ENCODE data around the gene MAPK13.

MAPK13 gene

DNA sequence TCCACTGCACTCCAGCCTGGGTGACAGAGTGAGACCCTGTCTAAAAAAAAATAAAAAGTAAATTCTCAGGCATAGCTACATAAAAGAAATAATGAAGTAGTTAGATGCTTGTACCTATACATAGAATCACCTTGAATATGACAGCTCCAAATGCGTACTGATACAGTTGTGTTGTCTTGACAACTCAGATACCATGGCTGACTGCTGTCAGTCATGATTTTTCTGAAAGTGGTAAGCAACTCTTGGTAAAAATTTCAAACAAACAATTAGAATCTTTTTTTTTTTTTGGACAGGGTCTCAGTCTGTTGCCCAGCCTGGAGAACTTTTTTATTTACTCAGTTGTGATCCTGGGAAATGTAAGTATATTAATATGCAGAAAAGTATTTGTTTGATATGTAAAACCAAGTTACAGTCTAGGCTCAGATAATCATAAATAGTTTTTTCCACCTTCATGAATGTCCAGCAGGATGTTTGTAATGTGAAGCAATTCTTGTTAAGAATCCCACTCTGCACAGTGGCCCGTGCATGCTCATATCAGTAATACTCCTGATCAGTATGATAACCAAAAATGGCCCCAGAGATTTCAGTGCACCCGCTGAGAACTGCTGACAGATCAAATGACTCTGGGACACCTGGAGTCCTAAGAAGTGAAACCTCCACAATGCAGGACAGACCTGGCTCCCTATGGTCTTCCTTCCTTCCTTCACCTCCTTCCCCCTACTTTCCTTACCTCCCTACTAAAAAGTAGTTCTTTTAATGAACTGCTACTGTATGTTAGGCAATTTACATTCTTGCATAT lies 14.0 kb upstream of the MAPK13 start:
- Histone ChIP-seq H3K9ac (ENCODE audit: low read length) (no peak overlapping the region), H3K4me3 (ENCODE audit: low read length) (no peak overlapping the region), H3K36me3 (ENCODE audit: control insufficient read depth, low read depth, low read length) (no peaks in the 10 kb centered on the region), H3K9me3 (ENCODE audit: control insufficient read depth, low read depth, low read length) (no peaks in the 10 kb centered on the region), H3K4me1 (ENCODE audit: control insufficient read depth, low read depth, low read length) (peaks cover 4% of the 10 kb centered on the region), H3K27me3 (ENCODE audit: control insufficient read depth, insufficient read depth, low read length) (no peaks in the 10 kb centered on the region), H3K27ac (ENCODE audit: low read length) (no peak overlapping the region)

DNA sequence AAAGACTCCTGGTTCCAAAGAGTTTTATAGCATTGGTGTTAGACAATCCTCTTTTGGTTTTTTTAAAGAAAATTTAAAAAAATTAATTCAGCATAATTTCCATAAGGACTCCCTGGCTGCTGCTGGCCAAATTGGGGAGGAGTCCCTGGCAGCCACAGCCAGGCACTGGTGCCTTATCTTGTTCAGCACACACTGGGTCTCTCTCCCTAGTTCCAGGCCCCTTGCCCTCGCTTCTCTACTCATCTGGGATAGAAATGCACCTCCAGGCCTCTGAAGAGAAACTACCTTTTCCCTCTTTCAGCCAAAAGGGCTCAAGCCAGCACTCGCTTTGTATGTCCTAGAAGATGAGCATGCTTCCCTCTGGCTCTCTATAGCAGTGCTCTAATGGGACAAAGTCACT lies 13.4 kb upstream of the MAPK13 start:
- no peak overlapping the region for H3K27ac ChIP-seq (ENCODE audit: low read length)
- H3K9ac ChIP-seq (ENCODE audit: low read length): no peak overlapping the region
- H3K9me3 ChIP-seq (ENCODE audit: control insufficient read depth, low read depth, low read length): no peaks in the 10 kb centered on the region
- H3K4me1 ChIP-seq (ENCODE audit: control insufficient read depth, low read depth, low read length): peaks cover 4% of the 10 kb centered on the region
- H3K4me3 ChIP-seq (ENCODE audit: low read length): no peak overlapping the region
- no peaks in the 10 kb centered on the region for H3K27me3 ChIP-seq (ENCODE audit: control insufficient read depth, insufficient read depth, low read length)
- no peaks in the 10 kb centered on the region for H3K36me3 ChIP-seq (ENCODE audit: control insufficient read depth, low read depth, low read length)

GRCh38 chr6:36117658-36118549 lies 12.4 kb upstream of the MAPK13 start:
- Histone ChIP-seq H3K9me3 (ENCODE audit: control insufficient read depth, low read depth, low read length) (no peaks in the 10 kb centered on the region), H3K4me3 (ENCODE audit: low read length) (no peak overlapping the region), H3K27me3 (ENCODE audit: control insufficient read depth, insufficient read depth, low read length) (no peaks in the 10 kb centered on the region), H3K9ac (ENCODE audit: low read length) (no peak overlapping the region), H3K4me1 (ENCODE audit: control insufficient read depth, low read depth, low read length) (peaks cover 4% of the 10 kb centered on the region), H3K36me3 (ENCODE audit: control insufficient read depth, low read depth, low read length) (no peaks in the 10 kb centered on the region), H3K27ac (ENCODE audit: low read length) (no peak overlapping the region)

GRCh38 chr6:36118550-36119107 lies 11.7 kb upstream of the MAPK13 start:
- no peak overlapping the region for H3K27ac ChIP-seq (ENCODE audit: low read length)
- no peaks in the 10 kb centered on the region for H3K27me3 ChIP-seq (ENCODE audit: control insufficient read depth, insufficient read depth, low read length)
- no peaks in the 10 kb centered on the region for H3K36me3 ChIP-seq (ENCODE audit: control insufficient read depth, low read depth, low read length)
- peaks cover 4% of the 10 kb centered on the region for H3K4me1 ChIP-seq (ENCODE audit: control insufficient read depth, low read depth, low read length)
- H3K9me3 ChIP-seq (ENCODE audit: control insufficient read depth, low read depth, low read length): no peaks in the 10 kb centered on the region
- no peak overlapping the region for H3K9ac ChIP-seq (ENCODE audit: low read length)
- no peak overlapping the region for H3K4me3 ChIP-seq (ENCODE audit: low read length)

DNA sequence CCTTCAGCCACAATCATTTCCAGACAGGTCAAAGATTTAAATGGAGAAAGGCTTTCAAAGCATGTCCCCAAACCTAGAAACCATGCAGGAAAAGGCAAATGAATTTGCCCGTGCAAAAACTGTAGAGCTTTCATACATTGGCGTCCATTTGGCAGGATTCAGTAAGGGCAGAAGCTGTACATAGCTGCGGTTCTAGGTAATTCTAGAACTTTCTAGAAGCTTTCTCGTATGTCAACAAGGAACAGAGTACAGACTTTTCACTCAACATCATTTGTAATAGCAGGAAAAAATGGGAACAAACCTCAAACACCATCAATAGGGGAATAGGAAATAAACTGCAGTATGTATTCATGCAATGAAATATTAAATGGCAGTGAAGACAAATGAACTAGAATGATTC lies 11.1 kb upstream of the MAPK13 start:
- Histone ChIP-seq H3K27me3 (ENCODE audit: control insufficient read depth, insufficient read depth, low read length) (no peaks in the 10 kb centered on the region), H3K27ac (ENCODE audit: low read length) (no peak overlapping the region), H3K4me1 (ENCODE audit: control insufficient read depth, low read depth, low read length) (peaks cover 4% of the 10 kb centered on the region), H3K9me3 (ENCODE audit: control insufficient read depth, low read depth, low read length) (no peaks in the 10 kb centered on the region), H3K9ac (ENCODE audit: low read length) (no peak overlapping the region), H3K4me3 (ENCODE audit: low read length) (no peak overlapping the region), H3K36me3 (ENCODE audit: control insufficient read depth, low read depth, low read length) (no peaks in the 10 kb centered on the region)

DNA sequence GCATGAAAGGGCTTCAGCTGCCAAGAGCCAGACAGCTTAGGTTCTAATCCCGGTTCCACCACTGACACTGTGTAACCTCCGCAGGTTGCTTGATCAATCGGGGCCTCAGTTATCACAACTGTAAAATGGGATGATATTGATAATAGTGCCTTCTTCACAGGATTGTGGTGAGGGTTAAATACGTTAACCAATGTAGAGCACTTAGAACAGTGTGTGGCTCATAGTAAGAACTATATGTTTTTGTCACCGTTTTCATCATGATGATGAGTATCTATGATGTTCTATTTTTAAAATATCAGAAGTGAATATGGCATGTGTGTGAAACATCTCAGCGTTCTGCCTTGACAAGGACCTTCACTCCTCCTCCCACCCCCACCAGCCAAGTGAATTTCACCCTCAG lies 10.3 kb upstream of the MAPK13 start:
- Histone ChIP-seq H3K9me3 (ENCODE audit: control insufficient read depth, low read depth, low read length) (no peaks in the 10 kb centered on the region), H3K4me3 (ENCODE audit: low read length) (no peak overlapping the region), H3K9ac (ENCODE audit: low read length) (no peak overlapping the region), H3K36me3 (ENCODE audit: control insufficient read depth, low read depth, low read length) (no peaks in the 10 kb centered on the region), H3K27ac (ENCODE audit: low read length) (no peak overlapping the region), H3K4me1 (ENCODE audit: control insufficient read depth, low read depth, low read length) (peaks cover 4% of the 10 kb centered on the region), H3K27me3 (ENCODE audit: control insufficient read depth, insufficient read depth, low read length) (no peaks in the 10 kb centered on the region)

- no peaks in the 10 kb centered on the region for H3K9me3 ChIP-seq (ENCODE audit: control insufficient read depth, low read depth, low read length)
- H3K4me1 ChIP-seq (ENCODE audit: control insufficient read depth, low read depth, low read length): peaks cover 4% of the 10 kb centered on the region
- no peak overlapping the region for H3K4me3 ChIP-seq (ENCODE audit: low read length)
- no peak overlapping the region for H3K27ac ChIP-seq (ENCODE audit: low read length)
- no peaks in the 10 kb centered on the region for H3K36me3 ChIP-seq (ENCODE audit: control insufficient read depth, low read depth, low read length)
- H3K27me3 ChIP-seq (ENCODE audit: control insufficient read depth, insufficient read depth, low read length): no peaks in the 10 kb centered on the region
- H3K9ac ChIP-seq (ENCODE audit: low read length): no peak overlapping the region
Measured at GRCh38 chr6:36120539-36120938, 9.8 kb upstream of the MAPK13 start.

DNA sequence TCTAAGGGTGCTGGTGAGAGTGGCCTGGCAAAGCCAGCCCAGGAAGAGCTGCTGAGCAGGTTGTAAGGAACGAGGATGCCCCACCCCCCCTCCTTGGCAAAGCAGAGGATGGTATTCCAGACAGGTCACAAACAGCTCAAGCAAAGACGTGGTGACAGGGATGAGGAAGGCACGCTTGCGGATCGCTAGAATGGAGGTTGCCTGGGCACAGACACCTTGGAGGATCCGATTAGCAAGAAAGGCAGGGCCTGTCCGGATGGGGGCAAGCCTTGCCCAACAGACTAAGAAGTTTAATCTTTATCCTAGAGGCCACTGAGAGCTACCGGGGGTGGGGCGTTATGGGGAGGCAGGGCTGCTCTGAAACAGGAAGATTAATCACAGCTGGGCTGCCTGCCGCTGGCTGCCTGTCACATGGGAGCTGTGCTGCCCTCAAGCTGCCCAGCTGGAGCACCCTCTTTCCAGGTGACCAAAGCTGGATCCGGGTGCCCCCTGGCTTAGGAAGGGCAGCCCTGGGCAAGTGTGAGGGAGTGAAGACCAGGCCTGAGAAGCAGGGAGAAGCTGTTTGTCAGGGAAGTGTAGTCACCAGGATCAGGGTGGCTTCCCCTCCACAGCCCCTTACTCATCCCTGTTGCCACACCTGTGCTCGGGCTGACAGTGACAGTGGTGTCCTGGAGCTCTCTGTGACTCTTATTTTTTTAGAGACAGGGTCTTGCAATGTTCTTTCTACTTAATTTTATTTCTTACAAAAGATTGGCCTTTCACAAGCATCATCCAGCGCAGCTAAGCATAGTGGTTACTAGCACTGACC lies 9.1 kb upstream of the MAPK13 start:
- H3K27ac ChIP-seq (ENCODE audit: low read length): no peak overlapping the region
- H3K4me3 ChIP-seq (ENCODE audit: low read length): no peak overlapping the region
- H3K9me3 ChIP-seq (ENCODE audit: control insufficient read depth, low read depth, low read length): no peaks in the 10 kb centered on the region
- no peaks in the 10 kb centered on the region for H3K27me3 ChIP-seq (ENCODE audit: control insufficient read depth, insufficient read depth, low read length)
- no peak overlapping the region for H3K9ac ChIP-seq (ENCODE audit: low read length)
- H3K4me1 ChIP-seq (ENCODE audit: control insufficient read depth, low read depth, low read length): peaks cover 3% of the 10 kb centered on the region
- H3K36me3 ChIP-seq (ENCODE audit: control insufficient read depth, low read depth, low read length): no peaks in the 10 kb centered on the region

DNA sequence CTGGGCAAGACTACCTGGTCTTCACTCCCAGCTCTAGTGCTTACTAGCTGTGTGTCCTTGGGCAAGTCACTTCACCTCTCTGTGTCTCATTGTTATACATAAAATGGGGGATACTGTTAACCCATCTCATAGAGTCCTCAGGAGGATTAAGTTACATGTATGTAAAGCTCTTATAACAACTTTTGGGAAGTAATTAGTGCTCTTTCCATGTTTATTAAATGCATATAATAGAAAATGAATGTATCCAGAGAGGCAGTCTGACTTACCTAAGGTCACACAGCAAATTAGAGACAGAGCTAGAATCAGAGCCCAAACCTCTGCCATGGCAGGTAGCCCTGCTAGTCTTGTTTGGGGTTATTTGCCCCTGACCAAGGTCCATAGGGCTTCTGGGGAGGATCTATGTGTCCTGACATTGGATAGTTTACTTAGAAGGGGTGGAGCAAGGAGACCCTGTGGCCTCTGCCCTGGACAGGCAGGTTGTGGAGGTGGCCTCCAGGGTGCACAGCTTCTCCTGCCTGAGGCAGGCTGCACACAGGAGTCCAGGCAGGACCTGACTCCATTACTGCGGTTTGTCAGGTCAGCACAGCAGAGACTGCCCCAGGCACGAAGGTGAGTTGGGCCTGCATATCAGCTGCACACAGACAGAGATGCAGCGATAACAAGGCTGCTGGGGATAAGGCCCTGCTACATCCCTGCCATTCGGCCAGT lies 8.4 kb upstream of the MAPK13 start:
- Histone ChIP-seq H3K36me3 (ENCODE audit: control insufficient read depth, low read depth, low read length) (no peaks in the 10 kb centered on the region), H3K27ac (ENCODE audit: low read length) (no peak overlapping the region)

DNA sequence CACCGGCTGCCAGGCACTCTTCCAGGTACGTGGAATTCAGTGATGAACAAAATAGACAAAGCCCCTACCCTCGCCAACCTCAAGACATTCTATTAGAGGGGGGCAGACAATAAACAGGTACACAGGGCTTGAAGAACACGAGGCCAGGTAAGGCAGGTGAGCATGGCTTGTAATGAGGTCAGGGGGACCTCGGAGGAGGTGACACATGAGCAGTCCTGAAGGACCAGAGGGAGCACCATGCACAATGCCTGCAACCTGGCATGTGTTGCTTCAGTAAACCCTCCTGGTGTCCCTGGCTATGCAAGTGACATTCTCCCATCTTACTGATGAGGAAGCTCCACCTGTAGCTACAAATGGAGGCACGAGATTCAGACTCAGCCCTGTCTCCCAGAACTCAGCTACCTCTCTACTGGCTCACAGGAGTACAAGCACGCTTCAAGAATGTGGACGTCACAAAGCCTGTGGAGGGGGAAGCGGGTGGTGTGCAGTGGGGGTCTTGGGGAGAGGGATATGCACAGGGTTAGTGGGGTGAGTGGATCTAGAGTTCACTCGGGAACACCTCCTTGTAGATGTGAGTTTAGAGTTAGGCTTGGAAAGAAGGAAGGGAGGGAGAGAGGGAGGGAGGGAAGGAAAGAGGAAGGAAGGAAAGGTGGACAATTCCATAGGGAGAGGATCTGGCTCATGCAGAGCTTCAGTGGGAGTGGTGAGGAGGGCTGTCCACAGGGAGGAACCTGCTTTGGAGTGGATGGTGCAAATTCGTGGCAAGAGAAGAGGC lies 7.6 kb upstream of the MAPK13 start:
- Histone ChIP-seq H3K27ac (ENCODE audit: low read length) (no peak overlapping the region), H3K9me3 (ENCODE audit: control insufficient read depth, low read depth, low read length) (no peaks in the 10 kb centered on the region), H3K36me3 (ENCODE audit: control insufficient read depth, low read depth, low read length) (no peaks in the 10 kb centered on the region), H3K9ac (ENCODE audit: low read length) (no peak overlapping the region), H3K4me1 (ENCODE audit: control insufficient read depth, low read depth, low read length) (no peaks in the 10 kb centered on the region), H3K4me3 (ENCODE audit: low read length) (no peak overlapping the region), H3K27me3 (ENCODE audit: control insufficient read depth, insufficient read depth, low read length) (no peaks in the 10 kb centered on the region)

More for the DNA sequence above, 8.4 kb upstream of the MAPK13 start:
- Histone ChIP-seq H3K4me1 (ENCODE audit: control insufficient read depth, low read depth, low read length) (no peaks in the 10 kb centered on the region), H3K9me3 (ENCODE audit: control insufficient read depth, low read depth, low read length) (no peaks in the 10 kb centered on the region), H3K27me3 (ENCODE audit: control insufficient read depth, insufficient read depth, low read length) (no peaks in the 10 kb centered on the region), H3K9ac (ENCODE audit: low read length) (no peak overlapping the region), H3K4me3 (ENCODE audit: low read length) (no peak overlapping the region)
